ENCODE data around the gene OSTM1.
"Not testable (repeated sequence)": the region's sequence is repeated elsewhere in the genome, so short reads cannot be mapped to it uniquely, and the experiment has no call there.

- TF ChIP-seq CTCF (IDR thresholded peaks at IDR 0.05 in 8 of 11, conservative IDR thresholded peaks at IDR 0.05 in 3 of 11); POLR2A (IDR thresholded peaks at IDR 0.05): not testable (repeated sequence)
Measured at GRCh38 chr6:108009258-108009657, 65.3 kb downstream of the OSTM1 start.
